HepG2 (cell line): ENCODE measurements around the gene ZCRB1. TPM values are rescaled to one million over a fixed set of nuclear protein-coding genes. Genes with fewer than 3 reads are reported as not detected.

Source experiments
- ATAC-seq: fragments of 200-7000 bp; cut with Tn5 transposase; 3 replicates; pipeline ENCODE4 v1.9.1; 2020; ENCODE audit warnings: mild to moderate bottlenecking, moderate library complexity
- BruUV-seq: library from RNA; stranded (reverse); fragments of 400-500 nt; replicated peaks from 2 replicates; lab custom pipeline; 2021; lab: Mats Ljungman, UMichigan
- CTCF ChIA-PET: fragments of 300-600 bp; formaldehyde crosslinking; extraction: SDS; loops from one replicate; lab custom pipeline; 2021; ENCODE audit warnings: low total read pairs, inconsistent platforms, low intra/inter-chr PET ratio; lab: Yijun Ruan, JAX
- POLR2A ChIA-PET: fragments of 350-600 bp; sonication (Branson Sonifier 250); formaldehyde crosslinking; loops from one replicate; lab custom pipeline; 2020; ENCODE audit warnings: antibody characterized with exemption, inconsistent platforms; lab: Yijun Ruan, JAX
- DNase-seq: peaks from one replicate; pipeline ENCODE4 v3.0.0-alpha.2; 2015; ENCODE audit warnings: low spot score
- FAIRE-seq: peaks from 3 replicates; lab custom pipeline; 2011; peaks lifted over from hg19 to GRCh38; lab: Jason Lieb, UNC
- H2AFZ ChIP-seq: one replicate; pipeline ENCODE4 v1.6.1; 2011; ENCODE audit warnings: low read length, inconsistent platforms
- H3K27ac ChIP-seq: fragments of 300-600 bp; 3 replicates; pipeline ENCODE4 v1.8.0; 2011; ENCODE audit warnings: mixed run types, mild to moderate bottlenecking, mixed read lengths, low read length, inconsistent platforms; ENCODE audit not compliant: insufficient read depth; ENCODE audit errors: extremely low read length
- H3K27me3 ChIP-seq, 2 experiments: fragments of 200-600 bp in 1 of 2; 2 replicates in 1 of 2; 3 replicates in 1 of 2; pipeline versions ENCODE4 v1.6.0 to v1.8.0; 2011; ENCODE audit warnings: low read length in 2 of 2, mild to moderate bottlenecking in 2 of 2, moderate library complexity in 2 of 2, inconsistent platforms in 1 of 2; ENCODE audit not compliant: insufficient read depth in 2 of 2, control insufficient read depth in 1 of 2
- H3K36me3 ChIP-seq, 2 experiments: fragments of 200-600 bp in 1 of 2; replicated peaks in 1 of 2; 2 replicates in 1 of 2; 3 replicates in 1 of 2; pipeline versions ENCODE4 v1.5.1 to v1.8.0; 2011; ENCODE audit warnings: low read length in 2 of 2, inconsistent platforms in 1 of 2; ENCODE audit not compliant: insufficient read depth in 2 of 2, control insufficient read depth in 1 of 2
- H3K4me1 ChIP-seq: 2 replicates; pipeline ENCODE4 v1.5.1; 2012; ENCODE audit warnings: low read length, inconsistent platforms; ENCODE audit not compliant: insufficient read depth
- H3K4me2 ChIP-seq: 2 replicates; pipeline ENCODE4 v1.6.0; 2011; ENCODE audit warnings: low read depth, low read length, inconsistent platforms
- H3K4me3 ChIP-seq, 3 experiments: fragments of 200-600 bp in 1 of 3; sonication (generic), shearing (Covaris generic) in 1 of 3; replicated peaks in 1 of 3; 2 replicates each; pipeline ENCODE4 v1.5.1; 2011 to 2016; ENCODE audit warnings: low read length in 3 of 3, inconsistent platforms in 2 of 3, low read depth in 2 of 3, mild to moderate bottlenecking in 2 of 3, control low read depth in 1 of 3, mixed read lengths in 1 of 3; ENCODE audit not compliant: insufficient read depth in 1 of 3
- H3K79me2 ChIP-seq: one replicate; pipeline ENCODE4 v1.6.1; 2011; ENCODE audit warnings: low read length, inconsistent platforms; ENCODE audit not compliant: insufficient read depth
- H3K9ac ChIP-seq: 2 replicates; pipeline ENCODE4 v1.6.0; 2011; ENCODE audit warnings: mild to moderate bottlenecking, low read depth, low read length, inconsistent platforms; ENCODE audit not compliant: insufficient read depth
- H3K9me3 ChIP-seq: 2 replicates; pipeline ENCODE4 v1.5.1; 2012; ENCODE audit warnings: mild to moderate bottlenecking, low read length
- H4K20me1 ChIP-seq: 2 replicates; pipeline ENCODE4 v1.6.0; 2011; ENCODE audit warnings: inconsistent platforms, mild to moderate bottlenecking, low read length, moderate library complexity; ENCODE audit not compliant: insufficient read depth
- CBFB ChIP-seq: sonication (generic); formaldehyde crosslinking; IDR thresholded peaks from 2 replicates; pipeline ENCODE4 v1.4.0; 2020; ENCODE audit warnings: missing genetic modification reagents
- HNRNPH1 ChIP-seq: fragments of 200-400 bp; formaldehyde crosslinking; optimal IDR thresholded peaks from 2 replicates; pipeline ENCODE3; 2017; ENCODE audit warnings: mild to moderate bottlenecking, low read depth, low read length
- HNRNPK ChIP-seq: fragments of 200-400 bp; formaldehyde crosslinking; IDR thresholded peaks from 2 replicates; pipeline ENCODE4 v1.6.1; 2018; ENCODE audit warnings: low read length, low read depth, moderate library complexity, mild to moderate bottlenecking; ENCODE audit not compliant: poor library complexity, severe bottlenecking
- MYNN ChIP-seq: sonication (generic); formaldehyde crosslinking; IDR thresholded peaks from 2 replicates; pipeline ENCODE4 v1.4.0; 2020; ENCODE audit warnings: mild to moderate bottlenecking, low read depth, missing genetic modification reagents
- NRL ChIP-seq: sonication (generic); formaldehyde crosslinking; IDR thresholded peaks from 2 replicates; pipeline ENCODE4 v1.5.0; 2020; ENCODE audit warnings: missing genetic modification reagents, mild to moderate bottlenecking, moderate library complexity, borderline replicate concordance
- PHB2 ChIP-seq: fragments of 450-650 bp; IDR thresholded peaks from 2 replicates; pipeline ENCODE4 v1.6.1; 2018; ENCODE audit not compliant: partially characterized antibody
- PITX1 ChIP-seq: sonication (generic); formaldehyde crosslinking; IDR thresholded peaks from 2 replicates; pipeline ENCODE4 v1.5.1; 2020; ENCODE audit warnings: mild to moderate bottlenecking, missing genetic modification reagents
- SKIL ChIP-seq: sonication (generic); formaldehyde crosslinking; IDR thresholded peaks from 2 replicates; pipeline ENCODE4 v1.8.0; 2022; ENCODE audit warnings: missing genetic modification reagents, mild to moderate bottlenecking, moderate library complexity, borderline replicate concordance
- ZBTB14 ChIP-seq: sonication (generic); formaldehyde crosslinking; IDR thresholded peaks from 2 replicates; pipeline ENCODE4 v1.4.0; 2020; ENCODE audit warnings: missing genetic modification reagents
- ZNF124 ChIP-seq: sonication (generic); formaldehyde crosslinking; IDR thresholded peaks from 2 replicates; pipeline ENCODE4 v1.4.0; 2020; ENCODE audit warnings: missing genetic modification reagents
- ZNF326 ChIP-seq: sonication (generic); formaldehyde crosslinking; IDR thresholded peaks from 2 replicates; pipeline ENCODE4 v1.4.0; 2020; ENCODE audit warnings: missing genetic modification reagents, borderline replicate concordance
- ZNF674 ChIP-seq: sonication (generic); formaldehyde crosslinking; IDR thresholded peaks from 2 replicates; pipeline ENCODE4 v1.5.0; 2020; ENCODE audit warnings: low read depth, mild to moderate bottlenecking, missing genetic modification reagents
- ZNF879 ChIP-seq: sonication (generic); formaldehyde crosslinking; IDR thresholded peaks from 2 replicates; pipeline ENCODE4 v1.8.1; 2023; ENCODE audit warnings: missing genetic modification reagents
- WGBS: methylation state at CpG from one replicate; pipeline ENCODE4 v1.1.6; 2017; ENCODE audit warnings: low lambda C conversion rate; 5-methylcytosine and 5-hydroxymethylcytosine counted together
- in situ Hi-C: cut with HindIII; loops from 2 replicates; pipeline ENCODE4 v1.10.0; 2017; ENCODE audit warnings: low pct_unique_long_range_greater_than_20kb; ENCODE audit not compliant: extremely low pct_ligation_motif_present
- intact Hi-C: fragments of 100-400 bp; cut with micrococcal nuclease; formaldehyde crosslinking; loops from one replicate; pipeline ENCODE4 v1.10.0; 2022; ENCODE audit not compliant: unreplicated experiment
- polyA plus RNA-seq, 8 experiments: library from polyadenylated mRNA; depleted of rRNA in 3 of 8; stranded (reverse) in 7 of 8; unstranded in 1 of 8; fragments of >200 nt; fragmentation: Illumina TruSeq in 4 of 8; extraction: Trizol in 4 of 8; gene quantifications; 2 replicates each; pipeline versions ENCODE4 v1.2.1 to v1.2.3, GENCODE V29; 2011 to 2016; ENCODE audit warnings: low read depth in 4 of 8, missing spikeins in 1 of 8, mixed read lengths in 1 of 8; ENCODE audit not compliant: insufficient read depth in 1 of 8
- total RNA-seq, 5 experiments: library from RNA; depleted of rRNA; stranded (reverse); fragments of >200 nt; fragmentation: Illumina TruSeq; extraction: Trizol; gene quantifications; 2 replicates each; pipeline ENCODE4 v1.2.3, GENCODE V29; 2016; ENCODE audit warnings: low read depth in 1 of 5
- TF ChIP-seq, protein P1 (sequence below): sonication (generic); formaldehyde crosslinking; IDR thresholded peaks from 2 replicates; pipeline ENCODE4 v1.5.1; 2020; ENCODE audit warnings: mild to moderate bottlenecking, missing genetic modification reagents, moderate library complexity
- TF ChIP-seq, protein P2 (sequence below): sonication (generic); formaldehyde crosslinking; IDR thresholded peaks from 2 replicates; pipeline ENCODE4 v1.5.0; 2020; ENCODE audit warnings: missing genetic modification reagents

Gene ZCRB1
- total and polyA plus RNA-seq, 2 of the 13 experiments (the other 11 are each of a cell fraction or from before 2014, with no cell fraction given) = 43.5 to 49.8 TPM

- POLR2A ChIA-PET = no interaction called here
- Histone ChIP-seq H3K4me1 (no peaks in the 10 kb centered on the region), H3K27ac (no peak overlapping the region), H3K4me3 (no peak overlapping the region), H3K9me3 (no peaks in the 10 kb centered on the region), H3K36me3 (no peaks in the 10 kb centered on the region), H3K27me3 (peaks cover 0 to 3% of the 10 kb centered on the region in 2 experiments; a peak in 1 of 5 replicates), H2AFZ (no peak overlapping the region), H3K79me2 (no peaks in the 10 kb centered on the region), H3K4me2 (no peak overlapping the region), H4K20me1 (no peaks in the 10 kb centered on the region)
- FAIRE-seq = no peak
- BruUV-seq = no TSS peak
- intact Hi-C loops (no loop called here), in situ Hi-C loops (no loop called here)
- DNase-seq = no peak
- CTCF ChIA-PET = no interaction called here
- WGBS = 25% methylated on average over 2 of the region's 2 CpGs
- ATAC-seq = no peak
- TF ChIP-seq ZNF879 = no peak
- no peak for TF ChIP-seq CBFB (CRISPR knock-in tag)
- no peak for TF ChIP-seq ZNF326 (CRISPR knock-in tag)
- TF ChIP-seq ZNF674 (CRISPR knock-in tag) = no peak
- no peak for TF ChIP-seq NRL
- TF ChIP-seq PHB2 = no peak
- TF ChIP-seq, protein P1, sequence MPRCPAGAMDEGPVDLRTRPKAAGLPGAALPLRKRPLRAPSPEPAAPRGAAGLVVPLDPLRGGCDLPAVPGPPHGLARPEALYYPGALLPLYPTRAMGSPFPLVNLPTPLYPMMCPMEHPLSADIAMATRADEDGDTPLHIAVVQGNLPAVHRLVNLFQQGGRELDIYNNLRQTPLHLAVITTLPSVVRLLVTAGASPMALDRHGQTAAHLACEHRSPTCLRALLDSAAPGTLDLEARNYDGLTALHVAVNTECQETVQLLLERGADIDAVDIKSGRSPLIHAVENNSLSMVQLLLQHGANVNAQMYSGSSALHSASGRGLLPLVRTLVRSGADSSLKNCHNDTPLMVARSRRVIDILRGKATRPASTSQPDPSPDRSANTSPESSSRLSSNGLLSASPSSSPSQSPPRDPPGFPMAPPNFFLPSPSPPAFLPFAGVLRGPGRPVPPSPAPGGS = no peak
- TF ChIP-seq, protein P2, sequence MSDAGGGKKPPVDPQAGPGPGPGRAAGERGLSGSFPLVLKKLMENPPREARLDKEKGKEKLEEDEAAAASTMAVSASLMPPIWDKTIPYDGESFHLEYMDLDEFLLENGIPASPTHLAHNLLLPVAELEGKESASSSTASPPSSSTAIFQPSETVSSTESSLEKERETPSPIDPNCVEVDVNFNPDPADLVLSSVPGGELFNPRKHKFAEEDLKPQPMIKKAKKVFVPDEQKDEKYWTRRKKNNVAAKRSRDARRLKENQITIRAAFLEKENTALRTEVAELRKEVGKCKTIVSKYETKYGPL (CRISPR knock-in tag) = no peak
- no peak for TF ChIP-seq HNRNPK
- TF ChIP-seq ZBTB14 (CRISPR knock-in tag) = no peak
- no peak for TF ChIP-seq PITX1 (CRISPR knock-in tag)
- no peak for TF ChIP-seq SKIL
- no peak for TF ChIP-seq HNRNPH1
- TF ChIP-seq ZNF124 (CRISPR knock-in tag) = no peak
- TF ChIP-seq MYNN (CRISPR knock-in tag) = no peak
- TF ChIP-seq, all 625 proteins: peak for 0
- no peak overlapping the region for H3K9ac ChIP-seq
These were observed 34.2 kb downstream of the ZCRB1 start for GRCh38 chr12:42291680-42292079.
